ENCODE results near the gene FABP7.
"Not testable (repeated sequence)": the region's sequence is repeated elsewhere in the genome, so short reads cannot be mapped to it uniquely, and the experiment has no call there.

DNA sequence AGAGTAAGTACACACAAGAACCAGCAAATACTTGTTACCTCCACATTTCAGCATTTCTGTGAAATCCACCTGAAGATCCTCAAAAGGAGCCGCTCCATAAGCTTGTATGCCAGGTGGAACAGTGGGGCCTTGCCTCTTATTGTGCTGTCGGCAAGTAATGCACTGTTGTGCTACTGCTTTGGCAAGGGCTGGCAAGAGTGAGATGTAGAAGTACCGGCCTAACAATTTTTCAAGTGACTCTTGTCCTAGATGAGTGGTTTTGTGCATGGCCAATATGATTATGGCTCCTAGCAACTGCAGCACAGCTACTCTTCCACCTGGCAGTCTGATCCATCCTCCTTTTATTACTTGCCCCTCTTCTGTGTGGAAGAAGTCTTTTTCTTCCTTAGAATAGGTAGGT lies 34.7 kb upstream of the FABP7 start:
- TF ChIP-seq, protein P1, sequence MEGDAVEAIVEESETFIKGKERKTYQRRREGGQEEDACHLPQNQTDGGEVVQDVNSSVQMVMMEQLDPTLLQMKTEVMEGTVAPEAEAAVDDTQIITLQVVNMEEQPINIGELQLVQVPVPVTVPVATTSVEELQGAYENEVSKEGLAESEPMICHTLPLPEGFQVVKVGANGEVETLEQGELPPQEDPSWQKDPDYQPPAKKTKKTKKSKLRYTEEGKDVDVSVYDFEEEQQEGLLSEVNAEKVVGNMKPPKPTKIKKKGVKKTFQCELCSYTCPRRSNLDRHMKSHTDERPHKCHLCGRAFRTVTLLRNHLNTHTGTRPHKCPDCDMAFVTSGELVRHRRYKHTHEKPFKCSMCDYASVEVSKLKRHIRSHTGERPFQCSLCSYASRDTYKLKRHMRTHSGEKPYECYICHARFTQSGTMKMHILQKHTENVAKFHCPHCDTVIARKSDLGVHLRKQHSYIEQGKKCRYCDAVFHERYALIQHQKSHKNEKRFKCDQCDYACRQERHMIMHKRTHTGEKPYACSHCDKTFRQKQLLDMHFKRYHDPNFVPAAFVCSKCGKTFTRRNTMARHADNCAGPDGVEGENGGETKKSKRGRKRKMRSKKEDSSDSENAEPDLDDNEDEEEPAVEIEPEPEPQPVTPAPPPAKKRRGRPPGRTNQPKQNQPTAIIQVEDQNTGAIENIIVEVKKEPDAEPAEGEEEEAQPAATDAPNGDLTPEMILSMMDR (conservative IDR thresholded peaks at IDR 0.05; ENCODE audit: low read length), result not testable (repeated sequence)
- not testable (repeated sequence) for TF ChIP-seq EZH2phosphoT487 (IDR thresholded peaks at IDR 0.05; ENCODE audit: borderline replicate concordance, low read depth, low read length)

Data from OCI-LY7 (cell line).